Measurements from ENCODE around the gene PSME3IP1. TPM values are rescaled to one million over a fixed set of nuclear protein-coding genes. Genes with fewer than 3 reads are reported as not detected.

Gene PSME3IP1
- polyA plus RNA-seq, 1 experiment, result 96.5 TPM

DNA sequence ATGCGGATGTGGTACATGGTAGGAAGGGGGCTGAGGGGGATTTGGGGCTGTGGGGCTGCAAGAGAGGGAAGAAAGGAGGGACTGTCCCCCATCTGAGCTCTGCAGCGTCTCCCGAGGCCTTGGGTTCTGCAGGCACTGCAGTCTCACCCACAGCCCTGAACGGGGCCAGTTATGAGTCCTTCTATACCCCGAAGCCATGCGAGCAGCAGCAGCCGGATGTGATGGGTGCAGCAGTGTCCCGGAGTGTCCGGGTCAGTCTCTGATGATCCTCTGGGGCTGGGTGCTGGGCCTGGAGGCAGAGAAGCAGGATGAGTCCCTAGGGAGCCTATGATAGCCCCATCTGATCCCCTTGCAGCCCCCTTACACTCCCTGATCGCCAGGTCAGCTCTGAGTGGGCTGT, 52.0 kb downstream of the PSME3IP1 start:
- CTCF ChIA-PET, result interaction anchor here (1.1 to 1.3 kb wide), 2 partner anchors 23 to 42 kb away, joined by 3 read pairs; partner anchors contain the start of gene CPNE2
- TF ChIP-seq, protein P1, sequence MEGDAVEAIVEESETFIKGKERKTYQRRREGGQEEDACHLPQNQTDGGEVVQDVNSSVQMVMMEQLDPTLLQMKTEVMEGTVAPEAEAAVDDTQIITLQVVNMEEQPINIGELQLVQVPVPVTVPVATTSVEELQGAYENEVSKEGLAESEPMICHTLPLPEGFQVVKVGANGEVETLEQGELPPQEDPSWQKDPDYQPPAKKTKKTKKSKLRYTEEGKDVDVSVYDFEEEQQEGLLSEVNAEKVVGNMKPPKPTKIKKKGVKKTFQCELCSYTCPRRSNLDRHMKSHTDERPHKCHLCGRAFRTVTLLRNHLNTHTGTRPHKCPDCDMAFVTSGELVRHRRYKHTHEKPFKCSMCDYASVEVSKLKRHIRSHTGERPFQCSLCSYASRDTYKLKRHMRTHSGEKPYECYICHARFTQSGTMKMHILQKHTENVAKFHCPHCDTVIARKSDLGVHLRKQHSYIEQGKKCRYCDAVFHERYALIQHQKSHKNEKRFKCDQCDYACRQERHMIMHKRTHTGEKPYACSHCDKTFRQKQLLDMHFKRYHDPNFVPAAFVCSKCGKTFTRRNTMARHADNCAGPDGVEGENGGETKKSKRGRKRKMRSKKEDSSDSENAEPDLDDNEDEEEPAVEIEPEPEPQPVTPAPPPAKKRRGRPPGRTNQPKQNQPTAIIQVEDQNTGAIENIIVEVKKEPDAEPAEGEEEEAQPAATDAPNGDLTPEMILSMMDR (IDR thresholded peaks at IDR 0.05; ENCODE audit: insufficient read depth, low read depth, low read length), result no peak
- POLR2A ChIA-PET, result no interaction called here
- Histone ChIP-seq H3K4me3 (ENCODE audit: low read depth, low read length) (no peak overlapping the region), H3K27me3 (ENCODE audit: control insufficient read depth, insufficient read depth, low read length) (no peaks in the 10 kb centered on the region), H3K36me3 (ENCODE audit: control insufficient read depth, insufficient read depth, low read length) (peaks cover 1% of the 10 kb centered on the region)
- DNase-seq (ENCODE audit: low read depth), result no peak

- Histone ChIP-seq H3K36me3 (ENCODE audit: control insufficient read depth, insufficient read depth, low read length) (peaks cover 1% of the 10 kb centered on the region), H3K27me3 (ENCODE audit: control insufficient read depth, insufficient read depth, low read length) (no peaks in the 10 kb centered on the region), H3K4me3 (ENCODE audit: low read depth, low read length) (no peak overlapping the region)
- ChIA-PET POLR2A (no interaction called here), CTCF (interaction anchor here (1.1 to 1.3 kb wide), 2 partner anchors 22 to 41 kb away, joined by 3 read pairs; partner anchors contain the start of gene CPNE2)
- DNase-seq (ENCODE audit: low read depth), result no peak
- TF ChIP-seq, protein P1 (IDR thresholded peaks at IDR 0.05; ENCODE audit: insufficient read depth, low read depth, low read length), result no peak
These were observed 52.8 kb downstream of the PSME3IP1 start for GRCh38 chr16:57133031-57133430.

GRCh38 chr16:57132470-57132869, 53.4 kb downstream of the PSME3IP1 start:
- no peak overlapping the region for H3K4me3 ChIP-seq (ENCODE audit: low read depth, low read length)
- no peaks in the 10 kb centered on the region for H3K27me3 ChIP-seq (ENCODE audit: control insufficient read depth, insufficient read depth, low read length)
- peaks cover 1% of the 10 kb centered on the region for H3K36me3 ChIP-seq (ENCODE audit: control insufficient read depth, insufficient read depth, low read length)
- TF ChIP-seq, protein P1 (IDR thresholded peaks at IDR 0.05; ENCODE audit: insufficient read depth, low read depth, low read length), result no peak
- no peak for DNase-seq (ENCODE audit: low read depth)
- POLR2A ChIA-PET, result no interaction called here
- CTCF ChIA-PET, result interaction anchor here (1.0 kb wide), 1 partner anchor 13 kb away, joined by 3 read pairs; no protein-coding TSS in a partner anchor

DNA sequence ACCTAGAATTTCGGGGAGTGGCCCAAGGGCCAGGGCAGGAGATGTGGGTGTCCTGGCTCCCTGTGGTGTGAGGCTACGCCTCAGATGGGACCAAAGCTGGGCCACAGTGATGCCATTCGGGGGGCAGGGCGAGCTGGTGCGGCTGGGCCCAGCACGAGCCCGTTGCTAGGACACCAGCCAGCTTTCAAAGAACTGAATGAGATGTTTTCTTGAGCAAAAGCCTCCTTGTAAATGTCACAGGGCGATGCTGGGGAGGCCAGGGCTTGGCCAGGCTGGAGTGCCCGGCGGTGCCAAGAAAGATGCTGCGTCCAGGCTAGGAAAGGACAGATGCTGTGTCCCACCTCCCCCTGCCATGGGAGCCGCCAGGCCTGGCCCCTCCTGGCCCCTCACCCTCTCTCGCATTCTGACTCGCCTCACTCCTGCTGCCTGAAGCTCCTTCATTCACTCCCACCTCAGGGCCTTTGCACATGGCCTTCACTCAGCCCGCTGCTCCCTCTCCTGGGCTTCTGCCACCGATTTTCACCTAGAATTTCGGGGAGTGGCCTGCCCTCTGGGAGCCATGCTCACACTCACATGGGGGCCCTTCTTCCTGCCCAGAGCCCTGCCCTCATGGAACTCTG, 54.4 kb downstream of the PSME3IP1 start:
- TF ChIP-seq, protein P1 (IDR thresholded peaks at IDR 0.05; ENCODE audit: insufficient read depth, low read depth, low read length), result no peak
- POLR2A ChIA-PET, result no interaction called here
- CTCF ChIA-PET, result interaction anchor here (1.0 kb wide), 1 partner anchor 12 kb away, joined by 3 read pairs; no protein-coding TSS in a partner anchor
- no peaks in the 10 kb centered on the region for H3K27me3 ChIP-seq (ENCODE audit: control insufficient read depth, insufficient read depth, low read length)
- DNase-seq (ENCODE audit: low read depth), result no peak
- H3K4me3 ChIP-seq (ENCODE audit: low read depth, low read length), result no peak overlapping the region
- peaks cover 1% of the 10 kb centered on the region for H3K36me3 ChIP-seq (ENCODE audit: control insufficient read depth, insufficient read depth, low read length)

- Histone ChIP-seq H3K27me3 (ENCODE audit: control insufficient read depth, insufficient read depth, low read length) (no peaks in the 10 kb centered on the region), H3K36me3 (ENCODE audit: control insufficient read depth, insufficient read depth, low read length) (peaks cover 1% of the 10 kb centered on the region), H3K4me3 (ENCODE audit: low read depth, low read length) (no peak overlapping the region)
- ChIA-PET POLR2A (no interaction called here), CTCF (no interaction called here)
- DNase-seq (ENCODE audit: low read depth), result no peak
- TF ChIP-seq, protein P1 (IDR thresholded peaks at IDR 0.05; ENCODE audit: insufficient read depth, low read depth, low read length), result no peak
These were observed 54.9 kb downstream of the PSME3IP1 start for GRCh38 chr16:57130950-57131321.

Measured in BJ (cell line).